Activated CD4-positive, alpha-beta T cell treated with anti-CD3 and anti-CD28 coated beads for 1 hour (primary cell): ENCODE data around the gene TTC19.
"Not testable (repeated sequence)": the region's sequence is repeated elsewhere in the genome, so short reads cannot be mapped to it uniquely, and the experiment has no call there.

Experiments
- DNase-seq: peaks from one replicate; pipeline ENCODE4 v3.0.0-alpha.2; 2020

Gene TTC19

GRCh38 chr17:16033729-16034349, 34.2 kb downstream of the TTC19 start:
- no peak for DNase-seq

- DNase-seq = no peak
Observed at GRCh38 chr17:16036261-16036660, 36.6 kb downstream of the TTC19 start.

- DNase-seq = no peak
Observed at GRCh38 chr17:16037636-16038035, 38.0 kb downstream of the TTC19 start.

GRCh38 chr17:16040710-16041251, 41.2 kb downstream of the TTC19 start:
- DNase-seq = no peak

DNA sequence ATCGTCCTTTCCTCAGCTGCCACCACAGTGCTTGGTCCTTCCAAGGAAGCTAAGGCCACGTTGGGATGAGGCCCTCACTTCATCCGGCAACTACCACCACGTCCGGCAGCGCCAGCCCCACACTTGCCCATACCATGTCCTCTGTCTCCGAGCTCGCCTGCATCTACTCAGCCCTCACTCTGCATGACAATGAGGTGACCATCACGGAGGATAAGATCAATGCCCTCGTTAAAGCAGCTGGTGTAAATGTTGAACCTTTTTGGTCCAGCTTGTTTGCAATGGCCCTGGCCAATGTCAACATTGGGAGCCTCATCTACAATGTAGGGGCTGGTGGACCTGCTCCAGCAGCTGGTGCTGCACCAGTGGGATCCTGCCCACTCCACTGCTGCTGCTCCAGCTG, 44.9 kb downstream of the TTC19 start:
- no peak for DNase-seq

DNA sequence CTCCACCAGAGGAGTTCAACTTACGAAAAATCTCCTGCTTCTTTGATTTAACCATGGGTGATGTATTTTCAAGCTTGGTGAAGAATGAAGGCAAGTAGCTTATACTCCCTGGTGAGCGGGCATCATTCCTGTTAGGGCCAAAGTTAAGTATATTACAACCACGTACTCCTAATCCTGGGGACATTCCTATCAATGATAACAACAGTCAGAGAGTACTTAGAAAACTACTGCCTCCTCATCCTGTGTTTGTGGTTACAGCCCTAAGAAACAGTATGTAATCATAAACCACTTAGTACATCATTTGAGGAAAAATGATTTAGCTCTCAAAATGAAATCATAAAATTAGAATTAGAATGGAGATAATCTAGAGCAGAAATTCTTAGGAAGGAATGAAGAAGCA, 47.3 kb downstream of the TTC19 start:
- no peak for DNase-seq

DNA sequence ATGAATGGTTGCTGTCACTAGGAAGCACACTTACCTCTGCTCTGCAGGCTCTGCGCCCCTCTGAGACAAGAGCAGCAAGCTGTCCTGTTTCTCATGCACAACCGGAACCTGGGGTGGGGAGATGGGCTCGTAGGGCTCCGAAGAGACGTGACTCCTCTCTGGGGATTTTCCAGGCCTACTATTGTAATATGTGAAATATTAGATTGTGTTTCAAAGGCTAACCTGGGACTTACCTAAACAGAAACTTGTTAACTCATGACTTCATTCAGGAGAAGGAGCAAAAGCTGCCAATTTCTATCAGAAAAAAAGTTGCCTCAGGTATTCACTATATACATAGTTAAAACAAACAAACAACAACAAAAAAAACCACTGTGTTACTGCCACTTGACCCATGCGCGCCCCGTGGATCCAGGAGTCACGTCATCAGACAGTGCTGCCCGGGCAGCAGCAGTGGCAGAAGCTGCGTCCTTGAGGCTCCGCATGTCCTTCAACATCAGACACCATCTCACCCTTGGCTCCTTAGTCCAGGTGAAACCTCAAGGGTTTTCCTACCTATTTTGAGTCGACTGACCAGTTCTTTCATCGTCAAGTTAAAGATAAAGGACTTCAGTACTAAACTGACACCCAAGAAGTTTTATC, 49.3 kb downstream of the TTC19 start:
- DNase-seq = no peak

DNA sequence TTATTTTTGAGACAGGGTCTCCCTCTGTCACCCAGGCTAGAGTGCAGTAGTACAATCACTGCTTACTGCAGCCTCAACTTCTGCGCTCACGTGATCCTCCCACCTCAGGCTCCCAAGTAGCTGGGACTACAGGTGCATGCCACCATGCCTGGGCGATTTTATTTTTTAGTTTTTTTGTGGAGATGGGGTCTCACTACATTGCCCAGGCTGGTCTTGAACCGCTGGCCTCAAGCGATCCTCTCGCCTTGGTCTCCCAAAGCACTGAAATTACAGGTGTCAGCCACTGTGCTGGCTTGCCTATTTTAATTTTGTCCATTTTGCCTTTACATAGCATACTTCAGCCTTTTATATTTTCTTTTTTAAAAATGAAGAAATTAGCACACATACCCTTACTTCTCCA, 51.2 kb downstream of the TTC19 start:
- DNase-seq = no peak

GRCh38 chr17:16052486-16052885, 52.9 kb downstream of the TTC19 start:
- no peak for DNase-seq

DNA sequence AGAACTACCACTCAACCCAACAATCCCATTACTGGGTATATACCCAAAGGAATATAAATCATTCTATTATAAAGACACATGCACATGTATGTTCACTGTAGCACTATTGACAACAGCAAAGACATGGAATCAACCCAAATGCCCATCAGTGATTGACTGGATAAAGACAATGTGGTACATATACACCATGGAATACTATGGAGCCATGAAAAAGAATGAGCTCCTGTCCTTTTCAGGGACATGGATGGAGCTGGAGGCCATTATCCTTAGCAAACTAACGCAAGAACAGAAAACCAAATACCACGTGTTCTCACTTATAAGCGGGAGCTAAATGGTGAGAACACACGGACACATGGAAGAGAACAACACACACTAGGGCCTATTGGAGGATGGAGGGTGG, 55.5 kb downstream of the TTC19 start:
- DNase-seq = not testable (repeated sequence)

DNA sequence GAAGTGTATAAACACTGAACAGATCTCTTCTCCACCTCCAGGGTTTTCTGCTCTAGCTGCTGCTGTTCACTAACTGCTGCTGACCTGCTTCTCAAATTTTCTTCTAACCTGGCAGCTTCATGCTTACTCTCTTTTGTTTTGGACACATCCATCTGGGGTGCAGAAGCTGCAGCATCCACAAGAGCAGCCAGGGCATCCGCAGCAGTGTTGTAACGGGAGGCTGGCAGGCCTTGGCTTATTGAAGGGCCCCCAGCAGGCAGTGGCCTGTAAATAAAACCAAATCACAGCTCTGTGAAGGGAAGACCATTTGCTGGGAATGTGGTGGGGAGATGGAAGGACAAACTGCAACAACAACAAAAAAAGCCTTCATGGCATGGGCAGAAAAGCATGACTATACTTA, 62.0 kb downstream of the TTC19 start:
- no peak for DNase-seq

DNA sequence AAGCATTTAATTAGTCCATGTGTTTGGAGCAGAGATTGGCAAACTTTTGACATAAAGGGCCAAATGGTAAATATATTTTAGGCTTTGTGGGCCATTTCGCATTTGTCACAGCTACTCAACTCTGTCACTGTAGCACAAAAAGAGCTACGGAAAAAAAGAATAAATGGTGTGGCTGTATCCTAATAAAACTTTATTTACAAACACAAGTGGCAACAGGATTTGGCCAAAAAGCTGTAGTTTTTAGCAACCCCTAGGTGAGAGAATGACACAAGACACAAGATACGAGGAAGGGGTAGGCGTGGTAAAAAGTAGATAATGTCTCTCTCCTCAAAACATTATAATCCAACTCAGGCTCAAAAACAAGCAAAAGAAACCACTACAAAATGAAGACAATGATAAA, 66.5 kb downstream of the TTC19 start:
- no peak for DNase-seq

GRCh38 chr17:16068323-16068722, 68.7 kb downstream of the TTC19 start:
- DNase-seq = no peak

- no peak for DNase-seq
Observed at GRCh38 chr17:16072031-16072430, 72.4 kb downstream of the TTC19 start.

DNA sequence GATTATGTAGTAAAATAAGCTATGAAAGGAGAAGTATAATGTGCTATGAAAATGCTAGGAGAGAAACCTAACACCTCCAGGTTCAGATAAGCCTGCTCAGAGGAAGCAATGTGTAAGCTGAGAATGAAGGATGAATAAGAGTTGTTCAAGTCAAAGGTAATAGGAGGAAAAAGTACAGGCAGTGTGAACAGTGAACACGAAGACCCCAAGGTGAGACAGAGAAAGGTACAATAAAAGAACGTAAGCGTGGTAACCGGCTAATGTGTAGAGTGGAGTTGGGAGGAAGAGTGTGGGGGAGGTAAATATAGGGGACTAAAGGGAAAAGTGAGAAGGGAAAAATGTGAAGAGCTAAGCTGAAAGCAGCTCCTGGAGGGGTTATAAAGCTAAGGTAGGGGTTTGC, 74.2 kb downstream of the TTC19 start:
- DNase-seq = no peak

DNA sequence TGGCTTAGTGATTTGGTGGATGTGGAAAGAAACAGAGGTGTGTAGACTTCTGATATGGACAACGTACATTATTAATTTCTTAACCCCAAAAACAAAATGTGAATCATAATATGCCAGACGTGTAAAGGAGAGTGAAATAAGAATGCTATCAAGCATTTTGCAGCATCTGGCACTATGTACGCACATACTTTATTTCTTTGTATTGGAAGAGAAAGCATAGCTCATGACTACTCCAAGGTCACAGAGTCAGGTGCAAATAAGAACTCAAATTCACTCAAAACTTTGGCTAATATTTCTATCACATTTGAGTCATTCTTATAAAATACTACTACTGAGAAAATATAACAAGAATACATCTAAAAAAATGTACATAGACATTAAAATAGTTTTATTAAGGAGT, 74.8 kb downstream of the TTC19 start:
- DNase-seq = no peak

- no peak for DNase-seq
Observed at GRCh38 chr17:16075949-16076348, 76.3 kb downstream of the TTC19 start.
